ENCODE results near the gene NOXRED1.

The NOXRED1 gene

GRCh38 chr14:77346495-77346894 is 76.8 kb downstream of the NOXRED1 start:
- DNase-seq (ENCODE audit: extremely low spot score): no peak
- ChIA-PET CTCF (no interaction called here), POLR2A (no interaction called here)
- TF ChIP-seq, protein P1, sequence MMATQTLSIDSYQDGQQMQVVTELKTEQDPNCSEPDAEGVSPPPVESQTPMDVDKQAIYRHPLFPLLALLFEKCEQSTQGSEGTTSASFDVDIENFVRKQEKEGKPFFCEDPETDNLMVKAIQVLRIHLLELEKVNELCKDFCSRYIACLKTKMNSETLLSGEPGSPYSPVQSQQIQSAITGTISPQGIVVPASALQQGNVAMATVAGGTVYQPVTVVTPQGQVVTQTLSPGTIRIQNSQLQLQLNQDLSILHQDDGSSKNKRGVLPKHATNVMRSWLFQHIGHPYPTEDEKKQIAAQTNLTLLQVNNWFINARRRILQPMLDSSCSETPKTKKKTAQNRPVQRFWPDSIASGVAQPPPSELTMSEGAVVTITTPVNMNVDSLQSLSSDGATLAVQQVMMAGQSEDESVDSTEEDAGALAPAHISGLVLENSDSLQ (IDR thresholded peaks at IDR 0.05): no peak
- no peak for TF ChIP-seq SP1 (IDR thresholded peaks at IDR 0.05)
- no peak for TF ChIP-seq ELF4 (IDR thresholded peaks at IDR 0.05)
- TF ChIP-seq CTBP1 (IDR thresholded peaks at IDR 0.05; ENCODE audit: borderline replicate concordance): no peak
- TF ChIP-seq ARNT (IDR thresholded peaks at IDR 0.05): no peak
- TF ChIP-seq BHLHE40 (IDR thresholded peaks at IDR 0.05; ENCODE audit: borderline replicate concordance): no peak
- TF ChIP-seq NFRKB (IDR thresholded peaks at IDR 0.05): no peak
- TF ChIP-seq FOXM1 (IDR thresholded peaks at IDR 0.05; ENCODE audit: borderline replicate concordance): no peak
- no peak for TF ChIP-seq SUZ12 (IDR thresholded peaks at IDR 0.05)
- no peak for TF ChIP-seq LEF1 (IDR thresholded peaks at IDR 0.05; ENCODE audit: borderline replicate concordance)
- TF ChIP-seq HDGF (IDR thresholded peaks at IDR 0.05; ENCODE audit: borderline replicate concordance): no peak
- TF ChIP-seq ZNF384 (IDR thresholded peaks at IDR 0.05): no peak

- ChIA-PET CTCF (no interaction called here), POLR2A (interaction anchor here (1.5 to 1.8 kb wide), 2 partner anchors 24 to 32 kb away, joined by 3 to 6 read pairs; partner anchors contain the start of genes GSTZ1, POMT2, SAMD15 and TMED8)
- DNase-seq (ENCODE audit: extremely low spot score): no peak
- TF ChIP-seq ZNF384 (IDR thresholded peaks at IDR 0.05) (no peak), SP1 (IDR thresholded peaks at IDR 0.05) (no peak), L3MBTL2 (conservative IDR thresholded peaks at IDR 0.05) (no peak), HDGF (IDR thresholded peaks at IDR 0.05; ENCODE audit: borderline replicate concordance) (no peak), BHLHE40 (IDR thresholded peaks at IDR 0.05; ENCODE audit: borderline replicate concordance) (no peak), ARNT (IDR thresholded peaks at IDR 0.05) (no peak), FOXK2 (IDR thresholded peaks at IDR 0.05) (no peak), ELF4 (IDR thresholded peaks at IDR 0.05) (no peak), FOXA1 (IDR thresholded peaks at IDR 0.05) (no peak), FOXM1 (IDR thresholded peaks at IDR 0.05; ENCODE audit: borderline replicate concordance) (no peak), TARDBP (IDR thresholded peaks at IDR 0.05) (no peak), SUZ12 (IDR thresholded peaks at IDR 0.05) (no peak), LEF1 (IDR thresholded peaks at IDR 0.05; ENCODE audit: borderline replicate concordance) (no peak), CTBP1 (IDR thresholded peaks at IDR 0.05; ENCODE audit: borderline replicate concordance) (no peak), NFRKB (IDR thresholded peaks at IDR 0.05) (no peak)
- TF ChIP-seq, protein P1 (IDR thresholded peaks at IDR 0.05): no peak
Measured at GRCh38 chr14:77344377-77344996, 78.8 kb downstream of the NOXRED1 start.

Data from HEK293T (cell line).